OCI-M2 (cell line): ENCODE data around the gene OR2M7.
"Not testable (repeated sequence)": the region's sequence is repeated elsewhere in the genome, so short reads cannot be mapped to it uniquely, and the experiment has no call there.

Experiments
- DNase-seq: peaks from one replicate; lab custom pipeline; 2025; ENCODE audit not compliant: unreplicated experiment; lab: John Stamatoyannopoulos, UW

Gene OR2M7

GRCh38 chr1:248324468-248324867 is at the start of gene OR2M7:
OR2M7 (minus strand) TSS chr1:248324568; CDS start chr1:248324568, 0 bp downstream.
- DNase-seq, result no peak

DNA sequence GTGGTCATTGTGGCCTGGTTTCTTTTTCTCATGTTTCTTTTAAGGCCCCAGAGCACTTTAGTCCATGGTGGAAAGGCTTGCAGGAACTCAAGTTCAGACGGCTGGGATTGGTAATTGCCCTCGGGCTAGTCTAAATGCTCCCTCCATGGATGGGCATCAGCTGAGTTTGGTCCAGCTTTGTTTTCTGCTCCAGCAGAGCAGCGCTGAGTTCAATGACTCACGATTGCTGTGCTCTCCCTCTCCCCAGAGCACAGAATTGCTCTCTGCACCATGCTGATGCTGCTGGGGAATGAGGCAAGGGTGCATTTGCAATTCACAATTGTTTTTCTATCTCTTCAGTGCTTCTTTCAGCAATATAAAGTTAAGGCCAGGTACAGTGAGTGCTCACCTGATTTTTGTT is 49.4 kb upstream of the OR2M7 start:
- DNase-seq, result no peak

GRCh38 chr1:248372394-248372793 is 48.0 kb upstream of the OR2M7 start:
- no peak for DNase-seq

DNA sequence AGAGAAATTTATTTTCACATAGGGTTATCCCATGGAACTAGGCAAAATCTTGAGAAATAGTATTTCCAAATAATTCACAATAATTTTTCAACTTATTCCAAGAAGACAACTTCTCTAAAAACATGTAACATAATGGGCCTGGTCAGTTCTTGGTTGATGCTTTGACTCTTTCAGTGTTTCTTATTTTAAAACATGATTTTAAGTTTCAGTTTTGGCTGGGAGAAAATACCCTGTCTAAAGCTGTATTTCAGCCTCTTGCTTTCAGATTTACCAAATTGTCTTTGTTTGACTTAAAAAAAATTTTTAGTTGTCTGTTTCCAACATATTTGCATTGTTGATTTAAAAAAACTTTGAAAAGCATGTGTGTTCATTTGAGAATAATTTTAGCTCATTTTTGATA is 42.2 kb upstream of the OR2M7 start:
- DNase-seq, result no peak

DNA sequence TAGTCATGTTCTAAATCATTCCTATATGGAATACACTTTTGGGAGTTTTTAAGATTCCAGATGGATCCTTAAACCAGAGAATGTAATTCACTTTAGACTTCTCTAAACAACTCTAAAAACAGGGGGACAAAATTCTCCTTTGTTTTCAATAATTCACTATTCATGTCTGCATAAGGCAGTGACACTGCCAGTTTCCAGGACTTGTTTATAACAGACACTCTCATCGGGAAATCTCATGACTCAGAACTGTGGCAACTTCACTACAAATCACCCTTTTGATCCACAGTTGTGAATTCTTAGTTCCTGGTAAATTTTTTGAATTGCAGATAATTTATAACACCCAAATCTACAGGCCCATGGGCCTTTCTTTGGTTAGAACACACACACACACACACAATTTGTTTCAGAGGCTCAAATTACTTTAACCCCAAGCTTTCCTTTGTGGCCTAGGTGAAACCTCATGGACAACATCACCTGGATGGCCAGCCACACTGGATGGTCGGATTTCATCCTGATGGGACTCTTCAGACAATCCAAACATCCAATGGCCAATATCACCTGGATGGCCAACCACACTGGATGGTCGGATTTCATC is 36.9 kb upstream of the OR2M7 start, which contains the start of gene OR2T4:
Gene OR2T4, plus strand, starts transcription at position 545 of the 595 bp plus-strand sequence. Its CDS starts 0 bp downstream, at position 545.
- DNase-seq, result no peak

DNA sequence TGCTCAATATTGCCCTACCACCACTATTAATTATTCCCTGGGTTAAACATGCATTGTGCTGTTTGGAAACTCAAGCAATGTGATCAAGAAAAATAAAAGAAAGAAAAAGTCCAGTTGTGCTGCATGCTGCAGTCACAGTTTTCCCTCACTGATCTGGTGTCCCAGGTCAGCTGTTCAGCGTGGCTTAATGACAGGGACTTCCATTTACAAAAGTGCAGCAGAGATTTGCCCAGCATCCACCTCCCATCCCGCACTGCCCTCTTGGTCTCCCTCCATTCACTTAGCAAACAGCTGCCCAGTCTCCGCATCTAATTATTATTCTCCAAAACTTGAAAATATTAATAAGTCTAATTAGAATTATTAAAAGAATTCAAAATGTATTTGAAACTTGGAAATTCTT is 35.0 kb upstream of the OR2M7 start:
- DNase-seq, result no peak

GRCh38 chr1:248348475-248348874 is 24.1 kb upstream of the OR2M7 start, which contains the start of gene OR14C36:
OR14C36 (plus strand) TSS chr1:248348775; CDS start chr1:248348775, 0 bp downstream.
- no peak for DNase-seq

- no peak for DNase-seq
These were observed 19.1 kb upstream of the OR2M7 start for GRCh38 chr1:248343451-248343850.

DNA sequence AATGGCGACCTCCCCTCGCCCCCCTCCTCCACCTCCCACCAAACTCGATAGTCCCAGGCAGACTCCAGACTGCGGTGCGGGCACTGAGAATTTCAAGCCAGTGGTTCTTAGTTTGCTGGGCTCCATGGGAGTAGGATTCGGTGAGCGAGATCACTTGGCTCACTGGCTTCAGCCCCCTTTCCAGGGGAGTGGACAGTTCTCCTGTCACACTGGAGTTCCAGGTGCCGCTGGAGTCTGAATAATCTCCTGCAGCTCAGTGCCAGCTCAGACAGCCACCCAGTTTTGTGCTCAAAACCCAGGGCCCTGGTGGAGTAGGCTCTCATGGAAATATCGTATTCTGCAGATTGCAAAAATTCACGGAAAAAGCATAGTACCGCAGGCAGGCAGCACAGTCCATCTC is 7.6 kb downstream of the OR2M7 start:
- no peak for DNase-seq

DNA sequence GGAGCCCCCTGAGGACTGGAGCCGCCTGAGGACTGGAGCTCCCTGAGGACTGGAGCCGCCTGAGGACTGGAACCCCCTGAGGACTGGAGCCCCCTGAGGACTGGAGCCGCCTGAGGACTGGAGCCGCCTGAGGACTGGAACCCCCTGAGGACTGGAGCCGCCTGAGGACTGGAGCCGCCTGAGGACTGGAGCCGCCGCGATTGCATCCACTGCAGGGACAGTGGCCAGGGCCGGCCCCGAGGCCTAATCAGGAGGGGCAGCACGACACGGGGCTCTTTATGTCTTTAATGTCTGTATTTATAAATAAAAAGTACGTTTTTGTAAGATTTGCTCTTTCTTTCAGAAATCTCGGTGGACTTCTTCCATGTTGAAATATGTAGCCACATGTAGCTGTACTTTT is 17.6 kb downstream of the OR2M7 start:
- DNase-seq, result not testable (repeated sequence)

GRCh38 chr1:248306103-248306502 is 18.3 kb downstream of the OR2M7 start:
- no peak for DNase-seq

GRCh38 chr1:248305672-248306071 is 18.7 kb downstream of the OR2M7 start:
- not testable (repeated sequence) for DNase-seq

DNA sequence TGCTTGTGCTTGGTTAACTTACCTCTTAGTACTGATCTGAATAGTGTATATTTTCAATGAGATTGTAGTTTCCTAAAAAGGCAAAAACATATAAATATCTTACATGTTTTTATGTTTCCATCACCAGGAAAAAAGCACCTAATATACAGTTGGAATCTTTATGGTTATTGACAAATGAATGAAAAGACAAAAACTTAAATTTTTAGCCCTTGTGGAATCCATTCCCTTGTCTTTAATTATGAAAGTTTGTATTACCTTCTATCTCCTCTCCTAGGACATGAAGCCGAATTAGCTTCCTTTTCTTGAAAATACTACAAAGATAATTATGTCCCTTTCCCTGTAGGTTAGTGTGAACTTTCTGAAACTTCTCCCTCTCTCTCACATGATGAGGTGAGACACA is 21.0 kb downstream of the OR2M7 start, which contains the start of gene OR2T12:
Gene OR2T12, minus strand, starts transcription at position 101 of the 400 bp plus-strand sequence. CDS start 7,846 bp downstream, outside the sequence.
- DNase-seq, result no peak

DNA sequence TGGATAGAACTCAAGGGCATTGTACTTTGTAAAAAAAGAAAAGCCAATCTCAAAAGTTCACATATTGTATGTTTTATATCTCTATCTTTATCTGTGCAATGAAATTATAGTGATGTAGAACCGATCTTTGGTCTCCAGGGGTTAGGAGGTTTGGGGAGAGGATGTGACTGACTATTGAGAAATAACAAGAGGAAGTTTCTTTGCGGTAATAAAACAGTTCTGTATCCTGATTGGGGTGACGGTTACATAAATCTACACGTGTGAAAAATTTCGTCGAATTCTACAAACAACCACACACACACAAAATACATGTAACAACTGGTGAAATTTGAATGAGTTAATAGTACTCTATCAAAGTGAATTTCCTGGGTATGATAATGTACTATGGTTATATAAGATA is 36.0 kb downstream of the OR2M7 start:
- no peak for DNase-seq

GRCh38 chr1:248277876-248278275 is 46.5 kb downstream of the OR2M7 start, which contains the start of gene OR2T33:
OR2T33 (minus strand) TSS chr1:248277976; CDS start chr1:248273814, 4,162 bp downstream.
- no peak for DNase-seq
